GM12878 (cell line): ENCODE data around the gene DMRTA2. TPM values are rescaled to one million over a fixed set of nuclear protein-coding genes. Genes with fewer than 3 reads are reported as not detected.

Experiments
- ATAC-seq: fragments of 200-7000 bp; cut with Tn5 transposase; 3 replicates; pipeline ENCODE4 v1.9.1; 2020; ENCODE audit warnings: mild to moderate bottlenecking, moderate library complexity
- BruUV-seq: library from RNA; stranded (reverse); fragments of 400-500 nt; replicated peaks from 2 replicates; lab custom pipeline; 2021; lab: Mats Ljungman, UMichigan
- CTCF ChIA-PET: fragments of 300-600 bp; sonication (Branson Sonifier 250); formaldehyde crosslinking; extraction: SDS; loops from one replicate; lab custom pipeline; 2021; ENCODE audit warnings: inconsistent platforms; lab: Yijun Ruan, JAX
- POLR2A ChIA-PET: fragments of 350-600 bp; formaldehyde crosslinking; extraction: SDS; loops from one replicate; lab custom pipeline; 2021; ENCODE audit warnings: inconsistent platforms; lab: Charles Lee
- RAD21 ChIA-PET: fragments of 300-600 bp; sonication (Branson Sonifier 250); formaldehyde crosslinking; loops from one replicate; lab custom pipeline; 2023; ENCODE audit warnings: antibody characterized with exemption; ENCODE audit not compliant: unreplicated experiment; lab: Charles Lee
- SMC1A ChIA-PET: fragments of 300-600 bp; sonication (Branson Sonifier 250); formaldehyde crosslinking; loops from one replicate; lab custom pipeline; 2023; ENCODE audit not compliant: unreplicated experiment, uncharacterized antibody; lab: Charles Lee
- DNase-seq: peaks from one replicate; pipeline ENCODE4 v3.0.0-alpha.2; 2011; ENCODE audit warnings: low read depth, low spot score
- FAIRE-seq: peaks from 3 replicates; lab custom pipeline; 2011; peaks lifted over from hg19 to GRCh38; lab: Jason Lieb, UNC
- H2AFZ ChIP-seq: 2 replicates; pipeline ENCODE4 v1.6.0; 2011; ENCODE audit warnings: low read depth, low read length, control low read depth; ENCODE audit not compliant: control insufficient read depth
- H3K27ac ChIP-seq: 2 replicates; pipeline ENCODE4 v1.5.1; 2011; ENCODE audit warnings: control low read depth; ENCODE audit not compliant: control insufficient read depth, insufficient read depth
- H3K27me3 ChIP-seq, 2 experiments: replicated peaks in 1 of 2; 2 replicates each; pipeline versions ENCODE4 v1.6.0 to v1.6.1; 2011; ENCODE audit warnings: low read length in 1 of 2; ENCODE audit not compliant: control insufficient read depth in 2 of 2, insufficient read depth in 2 of 2
- H3K36me3 ChIP-seq, 2 experiments: 2 replicates each; pipeline ENCODE4 v1.5.1; 2011; ENCODE audit warnings: low read length in 1 of 2; ENCODE audit not compliant: control insufficient read depth in 2 of 2, insufficient read depth in 2 of 2
- H3K4me1 ChIP-seq: 2 replicates; pipeline ENCODE4 v1.6.1; 2011; ENCODE audit warnings: mild to moderate bottlenecking, low read length, moderate library complexity, mixed read lengths; ENCODE audit not compliant: control insufficient read depth, insufficient read depth
- H3K4me2 ChIP-seq: 2 replicates; pipeline ENCODE4 v1.6.0; 2011; ENCODE audit warnings: control low read depth; ENCODE audit not compliant: control insufficient read depth, insufficient read depth
- H3K4me3 ChIP-seq: fragments of 200-600 bp; sonication (generic); 2 replicates; pipeline ENCODE4 v1.5.1; 2016
- H3K79me2 ChIP-seq: 2 replicates; pipeline ENCODE4 v1.6.0; 2011; ENCODE audit warnings: low read length; ENCODE audit not compliant: control insufficient read depth, insufficient read depth
- H3K9ac ChIP-seq: 2 replicates; pipeline ENCODE4 v1.8.0; 2011; ENCODE audit warnings: low read length, control low read depth, mixed read lengths; ENCODE audit not compliant: control insufficient read depth, insufficient read depth
- H3K9me3 ChIP-seq: replicated peaks from 3 replicates; pipeline ENCODE4 v1.5.1; 2011; ENCODE audit warnings: mild to moderate bottlenecking, low read length; ENCODE audit not compliant: control insufficient read depth, insufficient read depth
- H4K20me1 ChIP-seq: 2 replicates; pipeline ENCODE4 v1.6.0; 2011; ENCODE audit not compliant: control insufficient read depth, insufficient read depth
- BCL3 ChIP-seq: IDR thresholded peaks from 2 replicates; pipeline ENCODE4 v1.6.1; 2011; ENCODE audit warnings: borderline replicate concordance, low read depth, mild to moderate bottlenecking, moderate library complexity, low read length; ENCODE audit not compliant: insufficient read depth, poor library complexity, severe bottlenecking
- CBX5 ChIP-seq: sonication (generic); IDR thresholded peaks from 2 replicates; pipeline ENCODE4 v1.6.1; 2016; ENCODE audit warnings: low read depth, moderate library complexity, mild to moderate bottlenecking, inconsistent platforms
- MYC ChIP-seq: IDR thresholded peaks from 2 replicates; pipeline ENCODE4 v1.6.1; 2011; ENCODE audit warnings: mild to moderate bottlenecking, low read length, moderate library complexity, inconsistent platforms; ENCODE audit not compliant: insufficient read depth, insufficient replicate concordance, insufficient read length, severe bottlenecking
- RBBP5 ChIP-seq: fragments of 200-600 bp; sonication (generic); conservative IDR thresholded peaks from 2 replicates; pipeline ENCODE4 v1.6.1; 2016
- SMARCA5 ChIP-seq: fragments of 450-650 bp; IDR thresholded peaks from 2 replicates; pipeline ENCODE4 v1.6.1; 2017; ENCODE audit warnings: mild to moderate bottlenecking
- SREBF2 ChIP-seq: IDR thresholded peaks from 2 replicates; pipeline ENCODE4 v1.6.1; 2012; ENCODE audit warnings: mild to moderate bottlenecking, low read length
- SRF ChIP-seq, 2 experiments: IDR thresholded peaks; 2 replicates each; pipeline ENCODE4 v1.6.1; 2011; ENCODE audit warnings: low read depth in 2 of 2, low read length in 2 of 2, mild to moderate bottlenecking in 1 of 2, moderate library complexity in 1 of 2
- SUZ12 ChIP-seq: fragments of 200-600 bp; sonication (generic); IDR thresholded peaks from one replicate; pipeline ENCODE4 v1.6.1; 2018; ENCODE audit warnings: antibody characterized with exemption, mild to moderate bottlenecking; ENCODE audit not compliant: unreplicated experiment
- ZBED1 ChIP-seq: IDR thresholded peaks from 2 replicates; pipeline ENCODE4 v1.6.1; 2016; ENCODE audit warnings: borderline replicate concordance
- WGBS: methylation state at CpG from one replicate; pipeline ENCODE4 v1.1.6; 2016; ENCODE audit warnings: low lambda C conversion rate; ENCODE audit not compliant: insufficient replicate concordance, insufficient coverage; ENCODE audit errors: missing lambda C conversion rate; 5-methylcytosine and 5-hydroxymethylcytosine counted together
- in situ Hi-C: fragments of 300-500 bp; cut with MboI; formaldehyde crosslinking; loops from 9 replicates; pipeline ENCODE4 v1.14.3; 2018; ENCODE audit warnings: mixed read lengths
- intact Hi-C: fragments of 100-400 bp; cut with micrococcal nuclease; formaldehyde crosslinking; loops from one replicate; pipeline ENCODE4 v1.14.2; 2022; ENCODE audit not compliant: unreplicated experiment
- polyA plus RNA-seq, 11 experiments: library from polyadenylated mRNA; depleted of rRNA in 4 of 11; unstranded in 6 of 11; stranded (reverse) in 5 of 11; fragments of >200 nt; fragmentation: Nextera tagmentation in 4 of 11; fragmentation: Illumina TruSeq in 1 of 11; extraction: Ambion mirVana in 4 of 11; extraction: Trizol in 1 of 11; gene quantifications; 1 replicate in 1 of 11; 2 replicates in 10 of 11; pipeline versions ENCODE4 v1.2.1 to v1.2.3, GENCODE V29; 2011 to 2016; ENCODE audit warnings: inconsistent platforms in 2 of 11, missing spikeins in 2 of 11, low read depth in 1 of 11
- total RNA-seq, 4 experiments: library from RNA; depleted of rRNA in 3 of 4; stranded (reverse); fragments of >200 nt in 3 of 4; fragmentation: Illumina TruSeq in 1 of 4; extraction: Trizol in 1 of 4; gene quantifications; 2 replicates each; pipeline versions ENCODE4 v1.2.1 to v1.2.3, GENCODE V29; 2013 to 2021
- TF ChIP-seq, protein P1 (sequence below): fragments of 450-650 bp; IDR thresholded peaks from 2 replicates; pipeline ENCODE4 v1.6.1; 2017; ENCODE audit warnings: low read depth, mild to moderate bottlenecking, moderate library complexity
- TF ChIP-seq, protein P2 (sequence below): fragments of 450-650 bp; IDR thresholded peaks from 2 replicates; pipeline ENCODE4 v1.6.1; 2017; ENCODE audit warnings: mild to moderate bottlenecking, moderate library complexity

DMRTA2 gene
- total and polyA plus RNA-seq, 10 of the 15 experiments (the other 5 are each of a cell fraction or from before 2014, with no cell fraction given): not detected

DNA sequence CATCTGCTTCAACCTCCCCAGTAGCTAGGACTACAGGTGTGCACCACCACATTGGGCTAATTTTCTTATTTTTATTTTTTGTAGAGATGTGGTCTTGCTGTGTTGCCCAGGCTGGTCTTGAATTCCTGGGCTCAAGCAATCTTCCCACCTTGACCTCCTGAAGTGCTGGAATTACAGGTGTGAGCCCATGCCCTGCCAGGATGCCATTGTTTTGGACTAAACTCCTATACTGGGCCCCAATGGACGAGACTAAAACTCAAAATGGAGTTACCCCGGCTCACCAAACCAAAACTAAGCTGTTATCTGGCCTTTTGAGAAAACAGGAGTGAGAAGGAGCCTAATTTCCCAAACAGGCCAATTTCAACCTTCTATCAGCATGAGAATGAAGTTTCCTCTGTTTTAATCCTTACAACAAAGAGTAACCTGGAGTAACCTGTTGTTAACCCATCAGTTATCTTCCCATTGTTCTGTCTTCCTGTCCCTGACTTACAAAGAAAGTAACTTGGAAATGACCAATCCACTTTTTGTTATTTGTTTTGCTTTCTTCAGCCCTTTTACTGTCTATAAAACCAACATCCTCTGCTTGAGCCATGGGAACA lies 29.6 kb downstream of the DMRTA2 start:
- no TSS peak for BruUV-seq

More for the DNA sequence above, 29.6 kb downstream of the DMRTA2 start:
- SMC1A ChIA-PET: interaction anchor here (0.9 kb wide), 1 partner anchor 217 kb away, joined by 3 read pairs; no protein-coding TSS in a partner anchor
- TF ChIP-seq SUZ12 (no peak), SMARCA5 (no peak), SRF (IDR thresholded peaks at IDR 0.05; ENCODE audit: low read depth in 2 of 2, low read length in 2 of 2) (no peak), ZBED1 (no peak), SREBF2 (no peak), BCL3 (no peak), CBX5 (no peak), MYC (no peak), RBBP5 (no peak)
- TF ChIP-seq, protein P1, sequence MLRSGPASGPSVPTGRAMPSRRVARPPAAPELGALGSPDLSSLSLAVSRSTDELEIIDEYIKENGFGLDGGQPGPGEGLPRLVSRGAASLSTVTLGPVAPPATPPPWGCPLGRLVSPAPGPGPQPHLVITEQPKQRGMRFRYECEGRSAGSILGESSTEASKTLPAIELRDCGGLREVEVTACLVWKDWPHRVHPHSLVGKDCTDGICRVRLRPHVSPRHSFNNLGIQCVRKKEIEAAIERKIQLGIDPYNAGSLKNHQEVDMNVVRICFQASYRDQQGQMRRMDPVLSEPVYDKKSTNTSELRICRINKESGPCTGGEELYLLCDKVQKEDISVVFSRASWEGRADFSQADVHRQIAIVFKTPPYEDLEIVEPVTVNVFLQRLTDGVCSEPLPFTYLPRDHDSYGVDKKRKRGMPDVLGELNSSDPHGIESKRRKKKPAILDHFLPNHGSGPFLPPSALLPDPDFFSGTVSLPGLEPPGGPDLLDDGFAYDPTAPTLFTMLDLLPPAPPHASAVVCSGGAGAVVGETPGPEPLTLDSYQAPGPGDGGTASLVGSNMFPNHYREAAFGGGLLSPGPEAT: no peak
- TF ChIP-seq, protein P2, sequence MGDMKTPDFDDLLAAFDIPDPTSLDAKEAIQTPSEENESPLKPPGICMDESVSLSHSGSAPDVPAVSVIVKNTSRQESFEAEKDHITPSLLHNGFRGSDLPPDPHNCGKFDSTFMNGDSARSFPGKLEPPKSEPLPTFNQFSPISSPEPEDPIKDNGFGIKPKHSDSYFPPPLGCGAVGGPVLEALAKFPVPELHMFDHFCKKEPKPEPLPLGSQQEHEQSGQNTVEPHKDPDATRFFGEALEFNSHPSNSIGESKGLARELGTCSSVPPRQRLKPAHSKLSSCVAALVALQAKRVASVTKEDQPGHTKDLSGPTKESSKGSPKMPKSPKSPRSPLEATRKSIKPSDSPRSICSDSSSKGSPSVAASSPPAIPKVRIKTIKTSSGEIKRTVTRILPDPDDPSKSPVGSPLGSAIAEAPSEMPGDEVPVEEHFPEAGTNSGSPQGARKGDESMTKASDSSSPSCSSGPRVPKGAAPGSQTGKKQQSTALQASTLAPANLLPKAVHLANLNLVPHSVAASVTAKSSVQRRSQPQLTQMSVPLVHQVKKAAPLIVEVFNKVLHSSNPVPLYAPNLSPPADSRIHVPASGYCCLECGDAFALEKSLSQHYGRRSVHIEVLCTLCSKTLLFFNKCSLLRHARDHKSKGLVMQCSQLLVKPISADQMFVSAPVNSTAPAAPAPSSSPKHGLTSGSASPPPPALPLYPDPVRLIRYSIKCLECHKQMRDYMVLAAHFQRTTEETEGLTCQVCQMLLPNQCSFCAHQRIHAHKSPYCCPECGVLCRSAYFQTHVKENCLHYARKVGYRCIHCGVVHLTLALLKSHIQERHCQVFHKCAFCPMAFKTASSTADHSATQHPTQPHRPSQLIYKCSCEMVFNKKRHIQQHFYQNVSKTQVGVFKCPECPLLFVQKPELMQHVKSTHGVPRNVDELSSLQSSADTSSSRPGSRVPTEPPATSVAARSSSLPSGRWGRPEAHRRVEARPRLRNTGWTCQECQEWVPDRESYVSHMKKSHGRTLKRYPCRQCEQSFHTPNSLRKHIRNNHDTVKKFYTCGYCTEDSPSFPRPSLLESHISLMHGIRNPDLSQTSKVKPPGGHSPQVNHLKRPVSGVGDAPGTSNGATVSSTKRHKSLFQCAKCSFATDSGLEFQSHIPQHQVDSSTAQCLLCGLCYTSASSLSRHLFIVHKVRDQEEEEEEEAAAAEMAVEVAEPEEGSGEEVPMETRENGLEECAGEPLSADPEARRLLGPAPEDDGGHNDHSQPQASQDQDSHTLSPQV: no peak
- WGBS: 3% methylated on average over 2 of the region's 2 CpGs
- CTCF ChIA-PET: no interaction called here
- Histone ChIP-seq H3K4me2 (no peak overlapping the region), H3K27me3 (no peaks in the 10 kb centered on the region), H3K9me3 (no peaks in the 10 kb centered on the region), H3K36me3 (no peaks in the 10 kb centered on the region), H3K4me1 (no peaks in the 10 kb centered on the region), H4K20me1 (no peaks in the 10 kb centered on the region), H3K79me2 (no peaks in the 10 kb centered on the region), H3K4me3 (no peak overlapping the region), H2AFZ (no peak overlapping the region), H3K9ac (no peak overlapping the region), H3K27ac (no peak overlapping the region)
- POLR2A ChIA-PET: interaction anchor here (0.5 kb wide), 1 partner anchor 64 kb away, joined by 3 read pairs; no protein-coding TSS in a partner anchor
- ATAC-seq: no peak
- intact Hi-C loops (no loop called here), in situ Hi-C loops (no loop called here)
- no peak for DNase-seq
- RAD21 ChIA-PET: no interaction called here
- no peak for FAIRE-seq
